GM23248 (cell line): ENCODE measurements around the gene HINT1. TPM values are rescaled to one million over a fixed set of nuclear protein-coding genes. Genes with fewer than 3 reads are reported as not detected.

ENCODE experiments used
- DNase-seq: peaks from one replicate; pipeline ENCODE4 v3.0.0-alpha.2; 2015
- H2AFZ ChIP-seq: fragments of 200-600 bp; sonication (generic); 2 replicates; pipeline ENCODE4 v1.6.1; 2016; ENCODE audit warnings: antibody characterized with exemption
- H3F3A ChIP-seq: fragments of 200-600 bp; sonication (generic); 2 replicates; pipeline ENCODE4 v1.6.1; 2016; ENCODE audit warnings: mild to moderate bottlenecking, antibody characterized with exemption, mixed run types; ENCODE audit not compliant: insufficient read depth
- H3K27ac ChIP-seq: fragments of 200-600 bp; sonication (generic); 2 replicates; pipeline ENCODE4 v1.5.1; 2016; ENCODE audit warnings: mild to moderate bottlenecking
- H3K27me3 ChIP-seq: fragments of 200-600 bp; sonication (generic); replicated peaks from 2 replicates; pipeline ENCODE4 v1.6.1; 2016; ENCODE audit warnings: mild to moderate bottlenecking; ENCODE audit not compliant: insufficient read depth
- H3K36me3 ChIP-seq: fragments of 200-600 bp; sonication (generic); 2 replicates; pipeline ENCODE4 v1.6.1; 2016; ENCODE audit warnings: low read depth, mild to moderate bottlenecking
- H3K4me1 ChIP-seq: fragments of 200-600 bp; sonication (generic); 2 replicates; pipeline ENCODE4 v1.6.1; 2016; ENCODE audit warnings: mild to moderate bottlenecking; ENCODE audit not compliant: insufficient read depth
- H3K4me2 ChIP-seq: fragments of 200-600 bp; sonication (generic); one replicate; pipeline ENCODE4 v1.6.1; 2016; ENCODE audit warnings: mild to moderate bottlenecking; ENCODE audit not compliant: unreplicated experiment
- H3K4me3 ChIP-seq: fragments of 200-600 bp; sonication (generic); 2 replicates; pipeline ENCODE4 v1.5.1; 2016; ENCODE audit warnings: mild to moderate bottlenecking
- H3K79me2 ChIP-seq: fragments of 200-600 bp; sonication (generic); 2 replicates; pipeline ENCODE4 v1.6.1; 2016; ENCODE audit warnings: mild to moderate bottlenecking; ENCODE audit not compliant: insufficient read depth
- H3K9ac ChIP-seq: fragments of 200-600 bp; sonication (generic); 2 replicates; pipeline ENCODE4 v1.6.1; 2016; ENCODE audit warnings: mild to moderate bottlenecking
- H3K9me2 ChIP-seq: fragments of 200-600 bp; sonication (generic); 2 replicates; pipeline ENCODE4 v1.6.1; 2016; ENCODE audit warnings: mixed run types, mild to moderate bottlenecking, moderate library complexity; ENCODE audit not compliant: insufficient read depth
- H3K9me3 ChIP-seq: fragments of 200-600 bp; sonication (generic); one replicate; pipeline ENCODE4 v1.6.1; 2017; ENCODE audit warnings: low read depth
- H4K20me1 ChIP-seq: fragments of 200-600 bp; sonication (generic); 2 replicates; pipeline ENCODE4 v1.6.0; 2016; ENCODE audit not compliant: insufficient read depth
- EZH2 ChIP-seq: fragments of 200-600 bp; sonication (generic); IDR thresholded peaks from 2 replicates; pipeline ENCODE4 v1.6.1; 2018; ENCODE audit warnings: antibody characterized with exemption, mild to moderate bottlenecking; ENCODE audit not compliant: insufficient read depth, poor library complexity, severe bottlenecking
- EZH2phosphoT487 ChIP-seq: fragments of 200-600 bp; sonication (generic); IDR thresholded peaks from 2 replicates; pipeline ENCODE4 v1.6.1; 2018; ENCODE audit warnings: antibody characterized with exemption, moderate library complexity, mild to moderate bottlenecking, low read depth; ENCODE audit not compliant: insufficient read depth
- WGBS, 2 experiments: methylation state at CpG; one replicate each; pipeline ENCODE4 v1.1.6; 2015 to 2017; ENCODE audit warnings: low lambda C conversion rate in 2 of 2, low coverage in 1 of 2; ENCODE audit errors: missing lambda C conversion rate in 2 of 2; 5-methylcytosine and 5-hydroxymethylcytosine counted together
- in situ Hi-C: fragments of 300-500 bp; cut with MboI; formaldehyde crosslinking; loops from 2 replicates; pipeline ENCODE4 v1.15.0; 2020
- polyA plus RNA-seq: library from polyadenylated mRNA; unstranded; fragments of >200 nt; fragmentation: Nextera tagmentation; extraction: Ambion mirVana; gene quantifications from 2 replicates; pipeline ENCODE4 v1.2.1, GENCODE V29; 2016
- total RNA-seq: library from RNA; depleted of rRNA; stranded (reverse); fragments of >200 nt; shearing (Covaris generic); gene quantifications from 2 replicates; pipeline ENCODE4 v1.2.3, GENCODE V29; 2014; rRNA removed

Gene HINT1
- total and polyA plus RNA-seq, 2 experiments from 2014 or later = 184 to 458 TPM

- H3K4me3 ChIP-seq = no peak overlapping the region
- no peak for TF ChIP-seq EZH2
- TF ChIP-seq EZH2phosphoT487 = no peak
- no peaks in the 10 kb centered on the region for H3K9me2 ChIP-seq
- in situ Hi-C loops = loop anchor here (25.0 kb wide), 1 partner anchor 1202 kb away; the partner anchor contains the start of gene CHSY3
- H3F3A ChIP-seq = no peaks in the 10 kb centered on the region
- no peaks in the 10 kb centered on the region for H3K9me3 ChIP-seq
- no peaks in the 10 kb centered on the region for H3K4me1 ChIP-seq
- WGBS, 2 experiments = 33 to 41% methylated on average over 2 of the region's 2 CpGs
- no peaks in the 10 kb centered on the region for H4K20me1 ChIP-seq
- H3K36me3 ChIP-seq = no peaks in the 10 kb centered on the region
- H3K27ac ChIP-seq = no peak overlapping the region
- H2AFZ ChIP-seq = no peak overlapping the region
- H3K9ac ChIP-seq = no peak overlapping the region
- no peaks in the 10 kb centered on the region for H3K27me3 ChIP-seq
- no peak for DNase-seq
- H3K4me2 ChIP-seq = no peak overlapping the region
- no peaks in the 10 kb centered on the region for H3K79me2 ChIP-seq
Observed at GRCh38 chr5:131114754-131115153, 50.3 kb downstream of the HINT1 start.

- no peak overlapping the region for H3K4me3 ChIP-seq
- H3K9ac ChIP-seq = no peak overlapping the region
- H3K9me2 ChIP-seq = no peaks in the 10 kb centered on the region
- no peaks in the 10 kb centered on the region for H3K9me3 ChIP-seq
- no peaks in the 10 kb centered on the region for H3K27me3 ChIP-seq
- in situ Hi-C loops = loop anchor here (25.0 kb wide), 1 partner anchor 1200 kb away; the partner anchor contains the start of gene CHSY3
- no peak overlapping the region for H2AFZ ChIP-seq
- H3K36me3 ChIP-seq = no peaks in the 10 kb centered on the region
- H3K27ac ChIP-seq = no peak overlapping the region
- H4K20me1 ChIP-seq = no peaks in the 10 kb centered on the region
- TF ChIP-seq EZH2 (no peak), EZH2phosphoT487 (no peak)
- no peak overlapping the region for H3K4me2 ChIP-seq
- H3K4me1 ChIP-seq = no peaks in the 10 kb centered on the region
- DNase-seq = no peak
- WGBS, 2 experiments = 43 to 48% methylated on average over 13 of the region's 13 CpGs
- no peaks in the 10 kb centered on the region for H3F3A ChIP-seq
- H3K79me2 ChIP-seq = no peaks in the 10 kb centered on the region
Observed at GRCh38 chr5:131112424-131112823, 52.6 kb downstream of the HINT1 start.

GRCh38 chr5:131110256-131110594 lies 54.8 kb downstream of the HINT1 start:
- Histone ChIP-seq H3K79me2 (no peaks in the 10 kb centered on the region), H2AFZ (no peak overlapping the region), H3K4me1 (no peaks in the 10 kb centered on the region), H3K4me2 (no peak overlapping the region), H3K4me3 (no peak overlapping the region), H3K27me3 (no peaks in the 10 kb centered on the region; the same call in 1 of the 2 replicates), H3F3A (no peaks in the 10 kb centered on the region), H3K9me3 (no peaks in the 10 kb centered on the region), H3K36me3 (no peaks in the 10 kb centered on the region), H3K9ac (no peak overlapping the region), H4K20me1 (no peaks in the 10 kb centered on the region), H3K9me2 (no peaks in the 10 kb centered on the region), H3K27ac (no peak overlapping the region)
- TF ChIP-seq EZH2phosphoT487 = no peak
- no peak for TF ChIP-seq EZH2
- WGBS, 2 experiments = 4 to 5% methylated on average over 5 of the region's 5 CpGs
- in situ Hi-C loops = loop anchor here (25.0 kb wide), 1 partner anchor 1198 kb away; the partner anchor contains the start of gene CHSY3
- no peak for DNase-seq

GRCh38 chr5:131109540-131110255 lies 55.4 kb downstream of the HINT1 start:
- Histone ChIP-seq H3K27me3 (no peaks in the 10 kb centered on the region; the same call in 1 of the 2 replicates), H3K9me2 (no peaks in the 10 kb centered on the region), H3K79me2 (no peaks in the 10 kb centered on the region), H2AFZ (no peak overlapping the region), H3K4me3 (no peak overlapping the region), H3F3A (no peaks in the 10 kb centered on the region), H3K4me1 (no peaks in the 10 kb centered on the region), H4K20me1 (no peaks in the 10 kb centered on the region), H3K9me3 (no peaks in the 10 kb centered on the region), H3K27ac (no peak overlapping the region), H3K4me2 (no peak overlapping the region), H3K9ac (no peak overlapping the region), H3K36me3 (no peaks in the 10 kb centered on the region)
- in situ Hi-C loops = loop anchor here (25.0 kb wide), 1 partner anchor 1197 kb away; the partner anchor contains the start of gene CHSY3
- TF ChIP-seq EZH2phosphoT487 (no peak), EZH2 (no peak)
- DNase-seq = peak; percentile 62
- WGBS, 2 experiments = 8 to 11% methylated on average over 2 of the region's 2 CpGs

Other genes with a start within 250 kb of the HINT1 start
- 7.5 and 8.5 TPM in 2 replicates for gene LYRM7, start 5.7 kb upstream of the HINT1 start, total RNA-seq
- 23.4 and 27.5 TPM in 2 replicates for gene LYRM7, start 5.7 kb upstream of the HINT1 start, polyA plus RNA-seq
- gene CDC42SE2, start 98.8 kb upstream of the HINT1 start, total RNA-seq = 17.5 and 22.1 TPM in 2 replicates
- 13.7 and 14.3 TPM in 2 replicates for gene CDC42SE2, start 98.8 kb upstream of the HINT1 start, polyA plus RNA-seq